Epithelial cell of proximal tubule (primary cell): ENCODE data around the gene JPH3. TPM values are rescaled to one million over a fixed set of nuclear protein-coding genes. Genes with fewer than 3 reads are reported as not detected.

Experiments
- DNase-seq: peaks from one replicate; pipeline ENCODE4 v3.0.0-alpha.2; 2011; ENCODE audit warnings: low read depth
- H3K4me3 ChIP-seq: 2 replicates; pipeline ENCODE4 v1.5.1; 2011; ENCODE audit warnings: low read depth, mild to moderate bottlenecking, low read length
- total RNA-seq: library from RNA; depleted of rRNA; stranded (reverse); fragments of >200 nt; gene quantifications from 2 replicates; pipeline ENCODE4 v1.2.3, GENCODE V29; 2015
- TF ChIP-seq, protein P1 (sequence below): conservative IDR thresholded peaks from 2 replicates; pipeline ENCODE4 v1.5.1; 2012; ENCODE audit warnings: low read depth, mild to moderate bottlenecking, low read length

JPH3 gene
- total RNA-seq, 1 donor from 2014 or later: 0.40 TPM

DNA sequence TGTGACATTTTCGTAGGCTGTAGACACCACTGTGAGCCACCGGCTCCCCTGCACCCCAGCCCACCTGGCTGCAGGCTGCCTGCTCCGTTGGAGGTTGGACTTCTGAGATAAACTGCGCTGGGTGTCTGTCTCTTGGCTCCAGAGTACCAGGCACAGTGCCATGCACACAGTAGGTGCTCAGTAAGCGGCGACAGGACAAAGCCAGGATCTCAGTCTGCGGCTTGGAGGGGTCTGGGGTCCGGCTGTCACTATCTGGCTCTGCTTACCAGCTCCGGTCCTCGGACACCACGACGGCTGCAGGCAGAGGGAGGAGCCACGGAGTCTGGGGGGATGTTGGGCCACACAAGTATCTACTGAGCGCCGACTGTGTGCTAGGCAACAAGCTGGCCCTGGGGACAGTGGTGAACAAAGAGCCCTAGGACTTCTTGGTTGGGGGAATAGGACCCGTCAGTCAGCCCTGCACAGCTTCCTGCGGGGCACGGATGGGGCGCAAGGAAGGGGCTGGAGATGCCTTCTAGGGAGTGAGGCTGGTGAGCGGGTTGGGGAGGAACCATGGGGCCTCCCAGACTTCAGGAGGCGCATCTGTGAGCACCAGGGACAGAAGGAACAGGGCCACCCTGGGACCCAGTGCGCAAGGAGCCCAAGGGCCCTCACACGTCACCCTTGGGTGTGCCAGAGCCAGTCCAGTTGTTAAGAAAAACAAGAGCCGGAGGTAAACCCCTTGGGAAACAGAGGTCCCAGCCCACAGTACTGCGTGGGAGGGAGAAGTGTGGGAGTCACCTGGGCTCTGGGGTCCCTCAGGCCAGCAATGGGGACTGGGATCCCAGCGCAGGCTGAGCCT is 17.3 kb downstream of the JPH3 start:
- TF ChIP-seq, protein P1, sequence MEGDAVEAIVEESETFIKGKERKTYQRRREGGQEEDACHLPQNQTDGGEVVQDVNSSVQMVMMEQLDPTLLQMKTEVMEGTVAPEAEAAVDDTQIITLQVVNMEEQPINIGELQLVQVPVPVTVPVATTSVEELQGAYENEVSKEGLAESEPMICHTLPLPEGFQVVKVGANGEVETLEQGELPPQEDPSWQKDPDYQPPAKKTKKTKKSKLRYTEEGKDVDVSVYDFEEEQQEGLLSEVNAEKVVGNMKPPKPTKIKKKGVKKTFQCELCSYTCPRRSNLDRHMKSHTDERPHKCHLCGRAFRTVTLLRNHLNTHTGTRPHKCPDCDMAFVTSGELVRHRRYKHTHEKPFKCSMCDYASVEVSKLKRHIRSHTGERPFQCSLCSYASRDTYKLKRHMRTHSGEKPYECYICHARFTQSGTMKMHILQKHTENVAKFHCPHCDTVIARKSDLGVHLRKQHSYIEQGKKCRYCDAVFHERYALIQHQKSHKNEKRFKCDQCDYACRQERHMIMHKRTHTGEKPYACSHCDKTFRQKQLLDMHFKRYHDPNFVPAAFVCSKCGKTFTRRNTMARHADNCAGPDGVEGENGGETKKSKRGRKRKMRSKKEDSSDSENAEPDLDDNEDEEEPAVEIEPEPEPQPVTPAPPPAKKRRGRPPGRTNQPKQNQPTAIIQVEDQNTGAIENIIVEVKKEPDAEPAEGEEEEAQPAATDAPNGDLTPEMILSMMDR: no peak
- no peak overlapping the region for H3K4me3 ChIP-seq
- DNase-seq: no peak

DNA sequence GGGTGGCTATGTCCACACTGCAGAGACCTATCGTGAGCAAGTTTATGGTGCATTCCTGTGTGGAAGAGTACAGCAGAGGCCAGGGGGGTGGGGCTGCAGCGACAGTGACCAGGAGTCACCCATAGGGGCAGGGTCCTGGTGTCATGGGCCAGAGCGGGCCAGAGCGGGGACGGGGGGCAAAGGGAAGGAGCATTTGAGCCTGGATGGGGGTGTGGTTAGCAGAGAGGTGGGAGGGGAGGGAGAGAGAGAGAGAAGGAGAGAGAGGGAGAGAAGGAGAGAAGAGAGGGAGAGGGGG is 17.8 kb downstream of the JPH3 start:
- TF ChIP-seq, protein P1: no peak

DNA sequence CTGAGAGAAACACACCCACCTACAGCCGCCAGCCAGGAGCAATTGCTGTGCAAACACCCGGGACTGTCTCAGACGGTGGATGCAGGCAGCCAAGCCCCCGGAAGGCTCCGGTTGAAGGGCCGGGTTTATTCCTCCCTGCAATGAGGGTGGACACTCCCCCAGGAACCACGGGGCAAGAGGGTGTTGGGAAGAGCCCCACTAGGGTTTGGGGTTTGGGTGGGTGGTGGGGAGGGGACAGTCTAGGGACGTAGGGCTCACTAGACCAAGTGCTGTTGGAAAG is 19.2 kb downstream of the JPH3 start:
- DNase-seq: no peak
- no peak overlapping the region for H3K4me3 ChIP-seq
- TF ChIP-seq, protein P1: no peak

More for the DNA sequence above, 17.8 kb downstream of the JPH3 start:
- H3K4me3 ChIP-seq: no peak overlapping the region
- no peak for DNase-seq

GRCh38 chr16:87621976-87622713 is 19.8 kb downstream of the JPH3 start:
- TF ChIP-seq, protein P1: no peak
- DNase-seq: no peak
- H3K4me3 ChIP-seq: no peak overlapping the region

DNA sequence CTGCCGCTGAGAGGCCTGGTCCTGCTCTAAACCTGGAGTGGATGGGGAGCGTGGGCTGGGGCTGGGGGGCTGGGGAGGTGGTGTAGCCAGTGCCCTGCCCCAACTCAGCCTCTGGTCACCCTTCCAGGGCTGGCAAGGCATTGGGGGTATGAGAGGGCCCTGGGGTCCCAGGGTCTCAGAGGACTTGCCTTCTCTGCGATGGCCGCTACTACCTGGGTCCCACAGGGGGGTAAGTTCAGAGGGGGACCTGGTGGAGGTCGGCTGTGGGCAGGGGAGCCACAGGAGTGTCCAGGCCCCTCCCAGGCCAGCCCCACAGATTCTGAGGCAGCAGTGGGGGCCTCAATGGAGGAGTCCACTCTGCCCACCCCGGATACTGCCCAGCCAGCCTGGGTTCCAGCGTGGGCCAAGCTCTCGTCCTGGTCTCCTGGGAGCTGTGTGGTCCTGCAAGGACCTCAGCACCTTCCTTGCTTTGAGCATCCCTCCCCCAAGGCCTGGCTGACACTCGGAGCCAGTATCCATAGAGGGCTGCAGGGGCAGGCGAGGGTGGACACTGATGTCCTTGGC is 20.5 kb downstream of the JPH3 start:
- H3K4me3 ChIP-seq: no peak overlapping the region
- TF ChIP-seq, protein P1: no peak
- no peak for DNase-seq

DNA sequence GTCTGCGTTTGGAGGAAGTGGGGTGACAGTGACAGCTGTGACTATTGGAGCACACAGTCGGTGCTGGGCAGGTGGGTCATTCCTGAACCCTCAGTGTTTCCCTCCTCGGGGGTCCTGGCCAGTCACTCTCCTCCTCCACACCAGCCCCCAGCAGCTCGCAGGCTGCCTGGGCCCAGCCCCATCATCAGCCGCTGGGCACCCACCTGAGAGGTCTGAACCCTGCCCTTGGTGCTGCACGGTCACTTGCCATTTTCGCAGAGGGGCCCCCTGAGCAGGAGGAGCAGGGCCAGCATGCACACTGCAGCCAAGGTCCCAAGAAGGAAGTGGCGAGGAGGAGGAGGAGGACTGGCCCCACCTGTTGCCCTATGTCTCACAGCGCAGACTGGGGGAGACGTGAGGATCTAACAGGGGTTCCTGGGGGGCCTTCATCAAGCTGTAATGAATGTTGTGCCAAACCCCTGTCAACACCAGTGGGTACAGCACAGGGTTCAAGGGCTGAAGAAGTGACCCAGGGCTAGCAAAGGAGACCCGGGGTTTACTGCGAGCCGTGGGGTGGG is 23.0 kb downstream of the JPH3 start:
- DNase-seq: no peak
- no peak overlapping the region for H3K4me3 ChIP-seq
- TF ChIP-seq, protein P1: no peak
